ENCODE results near the gene BTC.
"Not testable (repeated sequence)": the region's sequence is repeated elsewhere in the genome, so short reads cannot be mapped to it uniquely, and the experiment has no call there.

BTC gene

GRCh38 chr4:74708135-74708534 lies 86.2 kb downstream of the BTC start:
- H4K8ac ChIP-seq (ENCODE audit: low read depth, low read length); H2BK5ac ChIP-seq (ENCODE audit: low read length); H3K36me3 ChIP-seq (replicated peaks in 1 of 2; ENCODE audit: control insufficient read depth in 2 of 2, insufficient read depth in 2 of 2, low read length in 2 of 2); H2BK12ac ChIP-seq (ENCODE audit: low read length); H3K4me1 ChIP-seq (ENCODE audit: control insufficient read depth in 2 of 2, insufficient read depth in 1 of 2, low read depth in 1 of 2, low read length in 2 of 2); H3K27ac ChIP-seq (replicated peaks; ENCODE audit: low read length); H3K4me3 ChIP-seq (ENCODE audit: low read length in 2 of 2); H3K9ac ChIP-seq (ENCODE audit: low read depth, low read length, poor library complexity); H3K4ac ChIP-seq (ENCODE audit: low read length); H3K18ac ChIP-seq (ENCODE audit: low read length); H2AK5ac ChIP-seq (ENCODE audit: low read depth, low read length); DNase-seq (ENCODE audit: low spot score); H2AFZ ChIP-seq (ENCODE audit: low read length); H3K14ac ChIP-seq (ENCODE audit: low read length); H2BK120ac ChIP-seq (ENCODE audit: low read depth, low read length); H4K91ac ChIP-seq (ENCODE audit: low read depth, low read length, poor library complexity); H3K4me2 ChIP-seq (ENCODE audit: insufficient read depth, low read length, poor library complexity, severe bottlenecking); H3K27me3 ChIP-seq (ENCODE audit: control insufficient read depth in 3 of 3, insufficient read depth in 3 of 3, low read depth in 1 of 3, low read length in 3 of 3); H3K9me3 ChIP-seq (replicated peaks in 1 of 2; ENCODE audit: control insufficient read depth in 2 of 2, insufficient read depth in 1 of 2, low read depth in 1 of 2, low read length in 2 of 2); H3K23ac ChIP-seq (ENCODE audit: low read depth, low read length, poor library complexity); H3K79me1 ChIP-seq (ENCODE audit: low read depth, low read length); H2BK15ac ChIP-seq (ENCODE audit: low read length): not testable (repeated sequence)
- WGBS, 2 donors (ENCODE audit: extremely low coverage in 2 of 2, insufficient read length in 2 of 2, insufficient replicate concordance in 1 of 2), result no CpG with 5 or more reads among the region's 3 CpGs
